SK-N-SH (cell line): Measurements from ENCODE around the gene SCYGR6. TPM values are rescaled to one million over a fixed set of nuclear protein-coding genes. Genes with fewer than 3 reads are reported as not detected.
A peak's percentile ranks its signal among the peaks of the same experiment; 100 is the strongest.

Experiments used
- CTCF ChIA-PET: fragments of 300-600, 350-600 bp; formaldehyde crosslinking; extraction: SDS; loops from one replicate; lab custom pipeline; 2021; lab: Yijun Ruan, JAX
- POLR2A ChIA-PET: fragments of 350-600 bp; sonication (Branson Sonifier 250); formaldehyde crosslinking; extraction: SDS; loops from one replicate; lab custom pipeline; 2020; ENCODE audit warnings: antibody characterized with exemption, inconsistent platforms; lab: Yijun Ruan, JAX
- DNase-seq: peaks from one replicate; pipeline ENCODE4 v3.0.0; 2012
- H2AFZ ChIP-seq: fragments of 200-600 bp; sonication (generic); 2 replicates; pipeline ENCODE4 v1.8.1; 2016; ENCODE audit warnings: antibody characterized with exemption, mild to moderate bottlenecking, low read depth
- H3F3A ChIP-seq: fragments of 200-600 bp; sonication (generic); replicated peaks from 2 replicates; pipeline ENCODE3; 2016; ENCODE audit warnings: antibody characterized with exemption, mild to moderate bottlenecking; ENCODE audit not compliant: insufficient read depth
- H3K27ac ChIP-seq, 2 experiments: fragments of 200-500 bp in 1 of 2; fragments of 200-600 bp in 1 of 2; sonication (Bioruptor generic) in 1 of 2; sonication (generic), shearing (Covaris generic) in 1 of 2; 2 replicates each; pipeline versions ENCODE4 v1.5.1 to v1.6.1; 2014 to 2016; ENCODE audit warnings: low read depth in 2 of 2, inconsistent platforms in 1 of 2, low read length in 1 of 2, mild to moderate bottlenecking in 1 of 2, mixed read lengths in 1 of 2
- H3K27me3 ChIP-seq: fragments of 200-600 bp; sonication (generic), shearing (Covaris generic); 2 replicates; pipeline ENCODE4 v1.6.1; 2016; ENCODE audit warnings: mixed run types; ENCODE audit not compliant: insufficient read depth
- H3K36me3 ChIP-seq, 2 experiments: fragments of 200-500 bp in 1 of 2; fragments of 200-600 bp in 1 of 2; sonication (Bioruptor generic) in 1 of 2; sonication (generic) in 1 of 2; replicated peaks in 1 of 2; 2 replicates each; pipeline versions ENCODE3 to v1.5.1; 2014 to 2016; ENCODE audit warnings: low read length in 1 of 2, mild to moderate bottlenecking in 1 of 2; ENCODE audit not compliant: insufficient read depth in 2 of 2, control insufficient read depth in 1 of 2
- H3K4me1 ChIP-seq, 2 experiments: fragments of 200-500 bp in 1 of 2; fragments of 200-600 bp in 1 of 2; sonication (Bioruptor generic) in 1 of 2; sonication (generic), shearing (Covaris generic) in 1 of 2; 2 replicates each; pipeline versions ENCODE4 v1.5.1 to v1.6.1; 2014 to 2016; ENCODE audit warnings: low read depth in 1 of 2, low read length in 1 of 2, mixed run types in 1 of 2; ENCODE audit not compliant: insufficient read depth in 2 of 2, control insufficient read depth in 1 of 2
- H3K4me2 ChIP-seq: fragments of 200-600 bp; sonication (generic), shearing (Covaris generic); 2 replicates; pipeline ENCODE4 v1.6.1; 2017; ENCODE audit warnings: mixed run types
- H3K4me3 ChIP-seq, 2 experiments: fragments of 200-500 bp in 1 of 2; fragments of 200-600 bp in 1 of 2; sonication (Bioruptor generic) in 1 of 2; sonication (generic), shearing (Covaris generic) in 1 of 2; 2 replicates each; pipeline versions ENCODE4 v1.5.1 to v1.8.1; 2014 to 2016; ENCODE audit warnings: low read depth in 2 of 2, inconsistent platforms in 1 of 2, low read length in 1 of 2, mild to moderate bottlenecking in 1 of 2, mixed read lengths in 1 of 2, moderate library complexity in 1 of 2
- H3K79me2 ChIP-seq: fragments of 200-600 bp; sonication (generic); 2 replicates; pipeline ENCODE4 v1.8.1; 2017; ENCODE audit warnings: mild to moderate bottlenecking; ENCODE audit not compliant: insufficient read depth
- H3K9ac ChIP-seq: fragments of 200-600 bp; sonication (generic); 2 replicates; pipeline ENCODE4 v1.6.1; 2017; ENCODE audit warnings: mixed run types
- H3K9me2 ChIP-seq: fragments of 200-600 bp; sonication (generic); 2 replicates; pipeline ENCODE4 v1.6.1; 2017; ENCODE audit warnings: mixed run types
- H3K9me3 ChIP-seq: fragments of 200-600 bp; sonication (generic); 2 replicates; pipeline ENCODE4 v1.6.1; 2017; ENCODE audit warnings: mixed run types, mild to moderate bottlenecking, moderate library complexity
- H4K20me1 ChIP-seq: fragments of 200-600 bp; sonication (generic); 2 replicates; pipeline ENCODE4 v1.6.1; 2017; ENCODE audit warnings: mild to moderate bottlenecking, mixed run types; ENCODE audit not compliant: insufficient read depth
- EP300 ChIP-seq, 2 experiments: IDR thresholded peaks; 2 replicates each; pipeline versions ENCODE4 v1.4.0 to v1.6.1; 2012; ENCODE audit warnings: borderline replicate concordance in 1 of 2, low read depth in 1 of 2, low read length in 1 of 2
- EZH2phosphoT487 ChIP-seq: fragments of 200-600 bp; sonication (generic); IDR thresholded peaks from 2 replicates; pipeline ENCODE4 v1.6.1; 2017; ENCODE audit warnings: low read depth, mixed run types, mild to moderate bottlenecking, antibody characterized with exemption, moderate library complexity, borderline replicate concordance
- FOXJ3 ChIP-seq: sonication (generic); formaldehyde crosslinking; IDR thresholded peaks from 2 replicates; pipeline ENCODE4 v1.5.1; 2020; ENCODE audit warnings: mild to moderate bottlenecking, missing genetic modification reagents
- FOXM1 ChIP-seq: IDR thresholded peaks from 2 replicates; pipeline ENCODE4 v1.4.0; 2012; ENCODE audit warnings: low read depth, mild to moderate bottlenecking
- GABPA ChIP-seq: IDR thresholded peaks from 2 replicates; pipeline ENCODE4 v1.4.0; 2012; ENCODE audit warnings: low read depth, mild to moderate bottlenecking
- GATA2 ChIP-seq: sonication (generic); formaldehyde crosslinking; IDR thresholded peaks from 2 replicates; pipeline ENCODE4 v1.5.0; 2020; ENCODE audit warnings: mild to moderate bottlenecking, missing genetic modification reagents
- JUND ChIP-seq: IDR thresholded peaks from 2 replicates; pipeline ENCODE4 v1.4.0; 2012
- NFIC ChIP-seq: IDR thresholded peaks from 2 replicates; pipeline ENCODE4 v1.4.0; 2012; ENCODE audit warnings: borderline replicate concordance
- SMC3 ChIP-seq: IDR thresholded peaks from 2 replicates; pipeline ENCODE4 v1.6.1; 2012; ENCODE audit warnings: low read depth, low read length, improper control_type of control experiment
- TEAD4 ChIP-seq: IDR thresholded peaks from 2 replicates; pipeline ENCODE4 v1.4.0; 2012; ENCODE audit warnings: mild to moderate bottlenecking, borderline replicate concordance; ENCODE audit not compliant: insufficient read depth
- WGBS: methylation state at CpG from one replicate; pipeline ENCODE4 v1.1.6; 2017; ENCODE audit warnings: low lambda C conversion rate; 5-methylcytosine and 5-hydroxymethylcytosine counted together
- polyA plus RNA-seq, 3 experiments: library from polyadenylated mRNA; depleted of rRNA; stranded (reverse); fragments of >200 nt; gene quantifications; 2 replicates each; pipeline ENCODE4 v1.2.3, GENCODE V29; 2012
- TF ChIP-seq, protein P1 (sequence below): IDR thresholded peaks from 2 replicates; pipeline ENCODE4; 2012
- TF ChIP-seq, protein P2 (sequence below): IDR thresholded peaks from 2 replicates; pipeline ENCODE4 v1.4.0; 2012; ENCODE audit warnings: low read depth
- TF ChIP-seq, protein P3 (sequence below): fragments of 150-350 bp; IDR thresholded peaks from 2 replicates; pipeline ENCODE4 v1.6.1; 2016; ENCODE audit warnings: mild to moderate bottlenecking, low read depth, low read length

SCYGR6 gene
- polyA plus RNA-seq, 1 of the 3 experiments (the other 2 are of a cell fraction) = not detected

DNA sequence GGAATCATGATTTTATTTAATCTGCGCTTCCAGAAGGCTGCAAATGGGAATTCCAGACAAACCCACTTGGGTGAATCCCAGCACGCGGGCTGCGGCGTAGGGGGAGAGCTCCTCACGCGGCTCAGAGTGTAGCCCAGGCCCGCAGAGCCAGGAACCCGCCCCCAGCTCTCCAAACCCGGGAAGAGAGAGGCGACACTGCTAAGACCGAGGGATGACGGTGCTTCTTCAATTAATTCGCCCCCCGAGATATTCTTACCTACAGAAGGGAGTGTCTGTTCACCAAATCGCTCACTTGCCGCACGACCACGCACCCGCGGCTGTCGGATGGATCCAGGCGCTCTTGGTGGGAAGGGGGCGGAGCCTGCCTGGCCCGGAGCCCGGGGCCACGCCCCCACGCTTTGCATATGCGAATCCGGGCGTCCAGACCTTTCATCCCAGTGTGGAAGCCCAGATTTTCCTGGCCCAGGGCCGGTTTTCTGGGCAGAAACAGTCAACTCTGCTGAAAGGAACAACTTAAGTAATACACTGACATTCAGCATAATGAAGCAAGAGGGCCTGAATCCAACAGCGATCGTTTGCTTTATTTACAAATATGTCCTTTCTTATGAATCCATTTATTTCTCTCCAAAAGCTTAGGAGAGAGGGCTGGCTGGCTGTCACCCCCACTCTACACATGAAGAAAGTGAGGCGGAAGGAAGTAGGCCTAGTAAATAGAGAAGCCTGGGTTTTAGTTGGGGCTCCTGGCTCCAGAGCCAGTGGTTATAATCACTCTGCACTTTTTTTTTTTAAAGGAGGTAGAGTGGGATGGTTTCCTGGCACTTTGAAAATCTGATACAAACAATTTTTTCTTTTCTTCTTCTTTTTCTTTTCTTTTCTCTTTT, 6.6 kb downstream of the SCYGR6 start, which contains the start of gene SLC19A3 (continued):
- no peak for TF ChIP-seq EP300 (IDR thresholded peaks at IDR 0.05; ENCODE audit: borderline replicate concordance in 1 of 2, low read depth in 1 of 2, low read length in 1 of 2)
- no peak for TF ChIP-seq GATA2
- TF ChIP-seq, protein P1, sequence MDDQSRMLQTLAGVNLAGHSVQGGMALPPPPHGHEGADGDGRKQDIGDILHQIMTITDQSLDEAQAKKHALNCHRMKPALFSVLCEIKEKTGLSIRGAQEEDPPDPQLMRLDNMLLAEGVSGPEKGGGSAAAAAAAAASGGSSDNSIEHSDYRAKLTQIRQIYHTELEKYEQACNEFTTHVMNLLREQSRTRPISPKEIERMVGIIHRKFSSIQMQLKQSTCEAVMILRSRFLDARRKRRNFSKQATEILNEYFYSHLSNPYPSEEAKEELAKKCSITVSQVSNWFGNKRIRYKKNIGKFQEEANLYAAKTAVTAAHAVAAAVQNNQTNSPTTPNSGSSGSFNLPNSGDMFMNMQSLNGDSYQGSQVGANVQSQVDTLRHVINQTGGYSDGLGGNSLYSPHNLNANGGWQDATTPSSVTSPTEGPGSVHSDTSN = no peak
- TF ChIP-seq, protein P2, sequence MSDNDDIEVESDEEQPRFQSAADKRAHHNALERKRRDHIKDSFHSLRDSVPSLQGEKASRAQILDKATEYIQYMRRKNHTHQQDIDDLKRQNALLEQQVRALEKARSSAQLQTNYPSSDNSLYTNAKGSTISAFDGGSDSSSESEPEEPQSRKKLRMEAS = no peak; the same call in 1 of the 2 replicates
- TF ChIP-seq SMC3 = no peak
- TF ChIP-seq FOXM1 = no peak
- no peak for TF ChIP-seq JUND
- peak; percentile 47 for TF ChIP-seq NFIC
- TF ChIP-seq EZH2phosphoT487 = no peak
- TF ChIP-seq FOXJ3 (CRISPR knock-in tag) = no peak
- TF ChIP-seq, protein P3, sequence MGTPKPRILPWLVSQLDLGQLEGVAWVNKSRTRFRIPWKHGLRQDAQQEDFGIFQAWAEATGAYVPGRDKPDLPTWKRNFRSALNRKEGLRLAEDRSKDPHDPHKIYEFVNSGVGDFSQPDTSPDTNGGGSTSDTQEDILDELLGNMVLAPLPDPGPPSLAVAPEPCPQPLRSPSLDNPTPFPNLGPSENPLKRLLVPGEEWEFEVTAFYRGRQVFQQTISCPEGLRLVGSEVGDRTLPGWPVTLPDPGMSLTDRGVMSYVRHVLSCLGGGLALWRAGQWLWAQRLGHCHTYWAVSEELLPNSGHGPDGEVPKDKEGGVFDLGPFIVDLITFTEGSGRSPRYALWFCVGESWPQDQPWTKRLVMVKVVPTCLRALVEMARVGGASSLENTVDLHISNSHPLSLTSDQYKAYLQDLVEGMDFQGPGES = no peak
- TF ChIP-seq TEAD4 = no peak
- TF ChIP-seq GABPA = no peak

DNA sequence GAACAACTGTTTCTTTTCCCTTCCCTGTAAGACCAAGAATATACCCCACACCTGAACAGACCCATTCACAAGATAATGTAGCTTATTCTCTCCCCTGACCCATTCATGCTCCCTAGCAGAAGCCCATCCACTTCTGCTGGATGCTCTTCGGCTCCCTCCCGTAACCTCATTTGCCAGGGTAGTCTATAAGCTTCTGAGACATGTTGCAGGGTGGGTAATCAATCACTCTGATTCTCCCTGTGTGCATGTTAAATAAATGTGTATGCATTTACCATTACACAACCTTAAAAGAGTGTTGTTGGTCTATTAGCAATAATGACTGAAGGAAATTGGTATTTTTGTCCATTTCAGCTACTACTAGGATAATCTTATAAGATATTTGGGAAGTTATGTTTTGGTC, 8.1 kb downstream of the SCYGR6 start:
- no peak overlapping the region for H3K4me2 ChIP-seq
- ChIA-PET POLR2A (no interaction called here), CTCF (no interaction called here)
- H3K36me3 ChIP-seq = no peaks in the 10 kb centered on the region
- H4K20me1 ChIP-seq = no peaks in the 10 kb centered on the region
- no peaks in the 10 kb centered on the region for H3K9me2 ChIP-seq
- H3K9me3 ChIP-seq = no peaks in the 10 kb centered on the region
- H3K27me3 ChIP-seq = peaks cover 39% of the 10 kb centered on the region; the same call in 1 of the 2 replicates
- H3K9ac ChIP-seq = no peak overlapping the region
- 34% methylated on average over 2 of the region's 2 CpGs for WGBS
- no peak for DNase-seq
- H3K79me2 ChIP-seq = no peaks in the 10 kb centered on the region
- no peak overlapping the region for H3K27ac ChIP-seq
- no peak overlapping the region for H3K4me3 ChIP-seq
- H3F3A ChIP-seq = no peaks in the 10 kb centered on the region
- H3K4me1 ChIP-seq = peaks cover 3 to 4% of the 10 kb centered on the region in 2 experiments; a peak in 1 of 4 replicates
- TF ChIP-seq, protein P1 = no peak
- H2AFZ ChIP-seq = no peak overlapping the region
